K562 (cell line): ENCODE results near the gene EXOC6. TPM values are rescaled to one million over a fixed set of nuclear protein-coding genes. Genes with fewer than 3 reads are reported as not detected.
A peak's percentile ranks its signal among the peaks of the same experiment; 100 is the strongest.

Experiments used
- ATAC-seq: fragments of 200-7000 bp; cut with Tn5 transposase; 3 replicates; pipeline ENCODE4 v1.9.1; 2020; ENCODE audit warnings: moderate library complexity
- BruUV-seq: library from RNA; stranded (reverse); fragments of 400-500 nt; replicated peaks from 2 replicates; lab custom pipeline; 2021; lab: Mats Ljungman, UMichigan
- CTCF ChIA-PET: fragments of 300-600 bp; formaldehyde crosslinking; extraction: SDS; loops from one replicate; lab custom pipeline; 2021; ENCODE audit warnings: low intra/inter-chr PET ratio; lab: Yijun Ruan, JAX
- POLR2A ChIA-PET: fragments of 300-600, 350-650 bp; sonication (Branson Sonifier 250); formaldehyde crosslinking; extraction: SDS; loops from one replicate; lab custom pipeline; 2021; ENCODE audit warnings: antibody characterized with exemption, inconsistent platforms; lab: Yijun Ruan, JAX
- DNase-seq, 4 experiments: peaks; one replicate each; pipeline versions ENCODE4 v3.0.0 to v3.0.0-alpha.2; 2011 to 2018; ENCODE audit warnings: low spot score in 3 of 4, mixed read lengths in 3 of 4; ENCODE audit errors: extremely low read depth in 1 of 4
- FAIRE-seq: peaks from 2 replicates; lab custom pipeline; 2011; peaks lifted over from hg19 to GRCh38; lab: Jason Lieb, UNC
- H2AFZ ChIP-seq: 2 replicates; pipeline ENCODE4 v1.6.0; 2011; ENCODE audit warnings: low read depth, low read length, control low read depth, inconsistent platforms
- H3K27ac ChIP-seq: fragments of 200-600 bp; 3 replicates; pipeline ENCODE4 v1.8.0; 2011; ENCODE audit warnings: low read depth, mild to moderate bottlenecking, control low read depth, inconsistent platforms, low read length, moderate library complexity, mixed read lengths; ENCODE audit errors: extremely low read depth
- H3K27me3 ChIP-seq, 2 experiments: fragments of 300-600 bp in 1 of 2; 2 replicates in 1 of 2; 3 replicates in 1 of 2; pipeline versions ENCODE4 v1.6.0 to v1.8.0; 2011; ENCODE audit warnings: inconsistent platforms in 2 of 2, low read length in 2 of 2, mild to moderate bottlenecking in 1 of 2, mixed read lengths in 1 of 2, moderate library complexity in 1 of 2; ENCODE audit not compliant: control insufficient read depth in 2 of 2, insufficient read depth in 2 of 2
- H3K36me3 ChIP-seq: fragments of 300-600 bp; 3 replicates; pipeline ENCODE4 v1.8.0; 2011; ENCODE audit warnings: mild to moderate bottlenecking, low read length, inconsistent platforms; ENCODE audit not compliant: control insufficient read depth, insufficient read depth
- H3K4me1 ChIP-seq, 2 experiments: fragments of 200-600 bp in 1 of 2; replicated peaks in 1 of 2; 2 replicates in 1 of 2; 3 replicates in 1 of 2; pipeline versions ENCODE4 v1.5.1 to v1.8.0; 2011; ENCODE audit warnings: inconsistent platforms in 2 of 2, low read length in 2 of 2, mild to moderate bottlenecking in 1 of 2, mixed read lengths in 1 of 2, moderate library complexity in 1 of 2; ENCODE audit not compliant: control insufficient read depth in 2 of 2, insufficient read depth in 2 of 2
- H3K4me2 ChIP-seq: 2 replicates; pipeline ENCODE4 v1.6.1; 2011; ENCODE audit warnings: low read length, control low read depth, inconsistent platforms, mixed read lengths; ENCODE audit not compliant: insufficient read depth
- H3K4me3 ChIP-seq: fragments of 200-600 bp; sonication (generic), shearing (Covaris generic); 2 replicates; pipeline ENCODE4 v1.5.1; 2016; ENCODE audit warnings: control low read depth, inconsistent platforms
- H3K79me2 ChIP-seq: fragments of 200-600 bp; 3 replicates; pipeline ENCODE4 v1.8.0; 2011; ENCODE audit warnings: low read length, inconsistent platforms; ENCODE audit not compliant: control insufficient read depth, insufficient read depth
- H3K9ac ChIP-seq, 2 experiments: 2 replicates each; pipeline versions ENCODE4 v1.6.0 to v1.6.1; 2011; ENCODE audit warnings: low read depth in 2 of 2, low read length in 2 of 2, control low read depth in 1 of 2, inconsistent platforms in 1 of 2, mild to moderate bottlenecking in 1 of 2, mixed read lengths in 1 of 2; ENCODE audit not compliant: insufficient read depth in 1 of 2
- H3K9me1 ChIP-seq: one replicate; pipeline ENCODE4 v1.6.0; 2011; ENCODE audit warnings: inconsistent platforms, mild to moderate bottlenecking, low read length, moderate library complexity; ENCODE audit not compliant: control insufficient read depth, insufficient read depth
- H3K9me3 ChIP-seq: replicated peaks from 2 replicates; pipeline ENCODE4 v1.5.1; 2011; ENCODE audit warnings: low read depth, low read length, inconsistent platforms; ENCODE audit not compliant: control insufficient read depth, insufficient read depth
- H4K20me1 ChIP-seq: replicated peaks from 2 replicates; pipeline ENCODE4 v1.6.1; 2011; ENCODE audit warnings: low read length, inconsistent platforms, mixed read lengths; ENCODE audit not compliant: control insufficient read depth, insufficient read depth
- ADNP ChIP-seq: fragments of 200-800 bp; sonication (Bioruptor generic); IDR thresholded peaks from 2 replicates; pipeline ENCODE4 v1.6.1; 2016; ENCODE audit warnings: missing genetic modification characterization, missing compliant biosample characterization
- LARP7 ChIP-seq: fragments of 450-650 bp; IDR thresholded peaks from 2 replicates; pipeline ENCODE4 v1.6.1; 2016
- NCOR1 ChIP-seq: fragments of 450-650 bp; IDR thresholded peaks from 2 replicates; pipeline ENCODE4 v1.6.1; 2016; ENCODE audit warnings: mild to moderate bottlenecking, moderate library complexity
- PRMT5 ChIP-seq: sonication (generic); formaldehyde crosslinking; IDR thresholded peaks from 2 replicates; pipeline ENCODE4 v1.5.0; 2020; ENCODE audit warnings: missing genetic modification reagents
- PTTG1 ChIP-seq: fragments of 450-650 bp; IDR thresholded peaks from 2 replicates; pipeline ENCODE4 v1.6.1; 2016; ENCODE audit warnings: low read depth, mild to moderate bottlenecking, missing genetic modification characterization, missing compliant biosample characterization
- PURB ChIP-seq: sonication (generic); formaldehyde crosslinking; IDR thresholded peaks from 2 replicates; pipeline ENCODE4 v1.9.0; 2021; ENCODE audit warnings: low read depth, mild to moderate bottlenecking, missing genetic modification reagents
- RFX5 ChIP-seq: IDR thresholded peaks from 2 replicates; pipeline ENCODE4 v1.6.1; 2011; ENCODE audit warnings: low read depth, mild to moderate bottlenecking, improper control_type of control experiment, low read length
- SMAD1 ChIP-seq: fragments of 150-350 bp; IDR thresholded peaks from 2 replicates; pipeline ENCODE4 v1.6.1; 2014; ENCODE audit warnings: low read length, low read depth; ENCODE audit not compliant: partially characterized antibody
- WGBS: fragments of 100-300 bp; shearing (Covaris generic); methylation state at CpG from one replicate; pipeline ENCODE4 v1.1.6; 2016; ENCODE audit warnings: low coverage, mixed read lengths; ENCODE audit not compliant: insufficient coverage; ENCODE audit errors: missing lambda C conversion rate; 5-methylcytosine and 5-hydroxymethylcytosine counted together
- in situ Hi-C: fragments of 300-500 bp; cut with MboI; formaldehyde crosslinking; loops from 4 replicates; pipeline ENCODE4 v1.15.0; 2018; ENCODE audit warnings: inconsistent platforms, mixed read lengths
- intact Hi-C: fragments of 100-400 bp; cut with micrococcal nuclease; formaldehyde crosslinking; loops from 2 replicates; pipeline ENCODE4 v1.14.2; 2022
- polyA plus RNA-seq, 8 experiments: library from polyadenylated mRNA; depleted of rRNA in 4 of 8; stranded (reverse) in 5 of 8; unstranded in 3 of 8; fragments of >200 nt; fragmentation: Nextera tagmentation in 2 of 8; fragmentation: Illumina TruSeq in 1 of 8; extraction: Ambion mirVana in 2 of 8; extraction: Trizol in 1 of 8; gene quantifications; 2 replicates each; pipeline versions ENCODE4 v1.2.1 to v1.2.3, GENCODE V29; 2011 to 2014; ENCODE audit warnings: inconsistent platforms in 1 of 8, missing spikeins in 1 of 8
- total RNA-seq, 7 experiments: library from RNA; depleted of rRNA in 6 of 7; stranded (reverse); fragments of >200 nt in 6 of 7; fragmentation: Illumina TruSeq in 2 of 7; extraction: Trizol in 2 of 7; gene quantifications; 2 replicates each; pipeline versions ENCODE4 v1.2.1 to v1.2.3, GENCODE V29; 2011 to 2021; ENCODE audit warnings: low replicate concordance in 1 of 7
- TF ChIP-seq, protein P1 (sequence below): IDR thresholded peaks from 2 replicates; pipeline ENCODE4 v1.6.1; 2011; ENCODE audit warnings: borderline replicate concordance, low read depth, mild to moderate bottlenecking, moderate library complexity, low read length; ENCODE audit not compliant: insufficient read depth, poor library complexity, severe bottlenecking
- TF ChIP-seq, protein P2 (sequence below): IDR thresholded peaks from 2 replicates; pipeline ENCODE4 v1.6.1; 2014; ENCODE audit warnings: antibody characterized with exemption

EXOC6 gene
- total and polyA plus RNA-seq, 9 of the 15 experiments (the other 6 are each of a cell fraction or from before 2014, with no cell fraction given), result 13.9 to 42.8 (median 24.9) TPM

DNA sequence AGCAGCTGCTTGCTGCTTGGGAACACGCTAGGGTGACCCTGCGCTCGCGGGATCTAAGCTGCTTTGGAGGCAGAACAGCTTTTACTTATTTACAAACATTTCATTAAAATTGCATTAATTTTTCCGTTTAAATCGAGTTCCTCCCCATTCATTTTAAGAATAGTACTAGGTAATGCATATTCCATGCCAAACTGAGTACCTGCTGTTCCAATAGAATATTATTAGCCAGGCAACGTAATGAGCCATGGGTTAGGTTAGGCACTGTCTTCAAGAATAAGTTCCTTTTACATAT lies 860 bp downstream of the EXOC6 start (continued):
- TF ChIP-seq ADNP, result 0 out of 2 replicates have a peak, but pooled peaks have one; percentile 16
- no peak for TF ChIP-seq PRMT5 (CRISPR knock-in tag)
- TF ChIP-seq, protein P1, sequence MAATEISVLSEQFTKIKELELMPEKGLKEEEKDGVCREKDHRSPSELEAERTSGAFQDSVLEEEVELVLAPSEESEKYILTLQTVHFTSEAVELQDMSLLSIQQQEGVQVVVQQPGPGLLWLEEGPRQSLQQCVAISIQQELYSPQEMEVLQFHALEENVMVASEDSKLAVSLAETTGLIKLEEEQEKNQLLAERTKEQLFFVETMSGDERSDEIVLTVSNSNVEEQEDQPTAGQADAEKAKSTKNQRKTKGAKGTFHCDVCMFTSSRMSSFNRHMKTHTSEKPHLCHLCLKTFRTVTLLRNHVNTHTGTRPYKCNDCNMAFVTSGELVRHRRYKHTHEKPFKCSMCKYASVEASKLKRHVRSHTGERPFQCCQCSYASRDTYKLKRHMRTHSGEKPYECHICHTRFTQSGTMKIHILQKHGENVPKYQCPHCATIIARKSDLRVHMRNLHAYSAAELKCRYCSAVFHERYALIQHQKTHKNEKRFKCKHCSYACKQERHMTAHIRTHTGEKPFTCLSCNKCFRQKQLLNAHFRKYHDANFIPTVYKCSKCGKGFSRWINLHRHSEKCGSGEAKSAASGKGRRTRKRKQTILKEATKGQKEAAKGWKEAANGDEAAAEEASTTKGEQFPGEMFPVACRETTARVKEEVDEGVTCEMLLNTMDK, result no peak
- TF ChIP-seq PTTG1 (tag), result no peak

DNA sequence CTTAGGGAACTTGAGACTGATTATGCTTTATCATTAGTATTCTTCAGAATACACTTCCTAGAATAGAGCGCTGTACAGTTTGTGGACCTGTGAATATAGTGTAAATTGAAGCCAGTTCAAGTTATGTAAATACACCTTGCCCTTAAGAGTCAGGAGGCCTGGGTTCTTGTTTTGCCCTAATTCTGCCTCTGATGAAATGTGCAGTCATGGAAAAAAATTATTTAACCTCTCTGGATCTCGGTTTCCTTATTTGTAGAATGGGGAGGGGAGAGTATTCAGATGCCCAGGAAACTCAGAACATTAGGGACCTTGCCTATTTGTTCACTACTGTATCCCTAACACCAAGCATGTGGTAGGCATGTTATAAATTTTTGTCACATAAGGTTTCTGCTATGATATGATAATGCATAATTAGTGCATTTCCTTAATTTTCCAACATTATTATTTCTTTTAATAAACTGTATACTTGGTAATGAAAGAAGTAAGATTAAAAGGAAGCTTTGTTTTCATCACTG lies 1.3 kb downstream of the EXOC6 start:
- H3K4me3 ChIP-seq, result peak overlapping the region; percentile 94
- TSS peak; percentile 45 for BruUV-seq
- H3K4me1 ChIP-seq, result peaks cover 9 to 13% of the 10 kb centered on the region in 2 experiments; a peak in 4 of 5 replicates
- H3K9me3 ChIP-seq, result no peaks in the 10 kb centered on the region
- H3K36me3 ChIP-seq, result peaks cover 16% of the 10 kb centered on the region; the same call in 2 of the 3 replicates
- in situ Hi-C loops (no loop called here), intact Hi-C loops (no loop called here)
- H4K20me1 ChIP-seq, result no peaks in the 10 kb centered on the region
- peaks cover 60% of the 10 kb centered on the region for H3K79me2 ChIP-seq
- TF ChIP-seq NCOR1 (no peak), SMAD1 (no peak), LARP7 (no peak), RFX5 (no peak), PURB (CRISPR knock-in tag) (no peak)
- TF ChIP-seq, protein P2, sequence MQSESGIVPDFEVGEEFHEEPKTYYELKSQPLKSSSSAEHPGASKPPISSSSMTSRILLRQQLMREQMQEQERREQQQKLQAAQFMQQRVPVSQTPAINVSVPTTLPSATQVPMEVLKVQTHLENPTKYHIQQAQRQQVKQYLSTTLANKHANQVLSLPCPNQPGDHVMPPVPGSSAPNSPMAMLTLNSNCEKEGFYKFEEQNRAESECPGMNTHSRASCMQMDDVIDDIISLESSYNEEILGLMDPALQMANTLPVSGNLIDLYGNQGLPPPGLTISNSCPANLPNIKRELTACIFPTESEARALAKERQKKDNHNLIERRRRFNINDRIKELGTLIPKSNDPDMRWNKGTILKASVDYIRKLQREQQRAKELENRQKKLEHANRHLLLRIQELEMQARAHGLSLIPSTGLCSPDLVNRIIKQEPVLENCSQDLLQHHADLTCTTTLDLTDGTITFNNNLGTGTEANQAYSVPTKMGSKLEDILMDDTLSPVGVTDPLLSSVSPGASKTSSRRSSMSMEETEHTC, result no peak
- WGBS, result 13% methylated on average over 2 of the region's 2 CpGs
- FAIRE-seq, result no peak
- H3K27ac ChIP-seq, result peak overlapping the region; percentile 92
- peak overlapping the region; percentile 81 for H3K4me2 ChIP-seq
- H2AFZ ChIP-seq, result 0 out of 2 replicates have a peak overlapping the region, but pooled peaks have one; percentile 85
- no peak for DNase-seq
- H3K27me3 ChIP-seq, result no peaks in the 10 kb centered on the region
- ChIA-PET POLR2A (interaction anchor here (1.1 to 2.1 kb wide), 3 partner anchors 8 to 15 kb away, joined by 3 to 10 read pairs (median 8); no protein-coding TSS in a partner anchor), CTCF (interaction anchor here (0.9 kb wide), 1 partner anchor 160 kb away, joined by 3 read pairs; the partner anchor contains the start of gene HHEX)
- H3K9ac ChIP-seq, result peak overlapping the region in 1 of 2 experiments; percentile 74; a peak in 2 of 4 replicates
- no peaks in the 10 kb centered on the region for H3K9me1 ChIP-seq
- peak; percentile 10; the same call in 2 of the 3 replicates for ATAC-seq
